ENCODE data around the gene TARDBP.

The TARDBP gene

DNA sequence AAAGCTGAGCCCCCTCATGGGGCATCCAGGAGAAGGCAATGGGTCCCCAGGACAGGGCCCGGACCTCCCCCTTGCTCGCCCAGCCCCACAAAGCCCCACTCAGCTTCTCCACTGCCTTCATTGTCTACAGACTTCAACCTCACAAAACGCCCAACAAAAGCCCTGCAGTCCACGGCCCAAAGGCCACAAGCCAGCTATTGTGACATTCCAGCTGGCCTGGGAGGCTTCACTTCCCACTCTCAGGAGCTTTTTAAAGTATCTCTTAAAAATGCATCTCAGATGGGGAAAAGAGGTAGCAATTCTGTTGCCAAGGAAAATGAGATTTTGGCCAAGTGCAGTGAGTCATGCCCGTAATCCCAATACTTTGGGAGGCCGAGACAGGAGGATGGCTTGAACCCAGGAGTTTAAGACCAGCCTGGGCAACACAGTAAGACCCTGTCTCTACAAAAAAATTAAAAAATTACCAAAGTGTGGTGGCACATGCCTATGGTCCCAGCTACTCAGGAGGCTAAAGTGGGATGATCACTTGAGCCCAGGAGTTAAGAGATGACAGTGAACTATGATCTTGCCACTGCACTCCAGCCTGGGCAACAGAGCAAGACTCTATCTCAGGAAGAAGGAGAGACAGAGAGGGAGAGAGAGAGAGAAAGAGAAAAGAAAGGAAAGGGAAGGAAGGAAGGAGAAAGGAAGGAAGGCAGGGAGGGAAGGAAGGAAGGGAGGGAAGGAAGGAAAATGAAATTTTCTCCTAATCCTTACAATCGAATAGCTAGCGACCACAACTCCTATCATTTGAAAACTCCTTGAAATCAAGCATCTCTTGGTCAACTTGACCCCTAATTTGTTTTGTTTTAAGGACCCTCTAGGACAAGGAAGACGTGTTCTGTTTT lies 31.4 kb upstream of the TARDBP start:
- Histone ChIP-seq H3K9ac (ENCODE audit: low read length) (no peak overlapping the region), H3K9me3 (ENCODE audit: low read length) (no peaks in the 10 kb centered on the region), H3K4me1 (ENCODE audit: insufficient read depth, low read length, severe bottlenecking) (no peaks in the 10 kb centered on the region), H3K9me2 (ENCODE audit: low read depth, low read length) (no peaks in the 10 kb centered on the region), H3K4me3 (ENCODE audit: low read depth, low read length, poor library complexity, severe bottlenecking) (no peak overlapping the region), H4K20me1 (ENCODE audit: insufficient read depth, low read length) (no peaks in the 10 kb centered on the region), H3K4me2 (ENCODE audit: low read length) (no peak overlapping the region), H3K36me3 (ENCODE audit: insufficient read depth, low read length) (no peaks in the 10 kb centered on the region), H2AFZ (ENCODE audit: low read length) (no peak overlapping the region), H3K27me3 (ENCODE audit: insufficient read depth, low read length) (no peaks in the 10 kb centered on the region; the same call in 1 of the 2 replicates), H3K27ac (ENCODE audit: low read depth, low read length, poor library complexity, severe bottlenecking) (no peak overlapping the region), H3F3A (ENCODE audit: insufficient read depth, low read length) (no peaks in the 10 kb centered on the region), H3K79me2 (ENCODE audit: insufficient read depth, low read length) (no peaks in the 10 kb centered on the region)
- TF ChIP-seq, protein P1, sequence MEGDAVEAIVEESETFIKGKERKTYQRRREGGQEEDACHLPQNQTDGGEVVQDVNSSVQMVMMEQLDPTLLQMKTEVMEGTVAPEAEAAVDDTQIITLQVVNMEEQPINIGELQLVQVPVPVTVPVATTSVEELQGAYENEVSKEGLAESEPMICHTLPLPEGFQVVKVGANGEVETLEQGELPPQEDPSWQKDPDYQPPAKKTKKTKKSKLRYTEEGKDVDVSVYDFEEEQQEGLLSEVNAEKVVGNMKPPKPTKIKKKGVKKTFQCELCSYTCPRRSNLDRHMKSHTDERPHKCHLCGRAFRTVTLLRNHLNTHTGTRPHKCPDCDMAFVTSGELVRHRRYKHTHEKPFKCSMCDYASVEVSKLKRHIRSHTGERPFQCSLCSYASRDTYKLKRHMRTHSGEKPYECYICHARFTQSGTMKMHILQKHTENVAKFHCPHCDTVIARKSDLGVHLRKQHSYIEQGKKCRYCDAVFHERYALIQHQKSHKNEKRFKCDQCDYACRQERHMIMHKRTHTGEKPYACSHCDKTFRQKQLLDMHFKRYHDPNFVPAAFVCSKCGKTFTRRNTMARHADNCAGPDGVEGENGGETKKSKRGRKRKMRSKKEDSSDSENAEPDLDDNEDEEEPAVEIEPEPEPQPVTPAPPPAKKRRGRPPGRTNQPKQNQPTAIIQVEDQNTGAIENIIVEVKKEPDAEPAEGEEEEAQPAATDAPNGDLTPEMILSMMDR (IDR thresholded peaks at IDR 0.05; ENCODE audit: low read length): no peak
- TF ChIP-seq EZH2 (IDR thresholded peaks at IDR 0.05; ENCODE audit: borderline replicate concordance, low read length): no peak

GRCh38 chr1:10986525-10986890 lies 25.9 kb upstream of the TARDBP start:
- H3K4me2 ChIP-seq (ENCODE audit: low read length): no peak overlapping the region
- no peaks in the 10 kb centered on the region; the same call in 1 of the 2 replicates for H3K27me3 ChIP-seq (ENCODE audit: insufficient read depth, low read length)
- no peaks in the 10 kb centered on the region for H3K9me3 ChIP-seq (ENCODE audit: low read length)
- H3K4me3 ChIP-seq (ENCODE audit: low read depth, low read length, poor library complexity, severe bottlenecking): no peak overlapping the region
- no peaks in the 10 kb centered on the region for H3K36me3 ChIP-seq (ENCODE audit: insufficient read depth, low read length)
- H2AFZ ChIP-seq (ENCODE audit: low read length): no peak overlapping the region
- H4K20me1 ChIP-seq (ENCODE audit: insufficient read depth, low read length): no peaks in the 10 kb centered on the region
- no peak overlapping the region for H3K27ac ChIP-seq (ENCODE audit: low read depth, low read length, poor library complexity, severe bottlenecking)
- no peaks in the 10 kb centered on the region for H3K9me2 ChIP-seq (ENCODE audit: low read depth, low read length)
- TF ChIP-seq, protein P1 (IDR thresholded peaks at IDR 0.05; ENCODE audit: low read length): no peak
- no peak for TF ChIP-seq EZH2 (IDR thresholded peaks at IDR 0.05; ENCODE audit: borderline replicate concordance, low read length)
- no peaks in the 10 kb centered on the region for H3K79me2 ChIP-seq (ENCODE audit: insufficient read depth, low read length)
- H3K4me1 ChIP-seq (ENCODE audit: insufficient read depth, low read length, severe bottlenecking): no peaks in the 10 kb centered on the region
- no peak overlapping the region for H3K9ac ChIP-seq (ENCODE audit: low read length)
- H3F3A ChIP-seq (ENCODE audit: insufficient read depth, low read length): no peaks in the 10 kb centered on the region

DNA sequence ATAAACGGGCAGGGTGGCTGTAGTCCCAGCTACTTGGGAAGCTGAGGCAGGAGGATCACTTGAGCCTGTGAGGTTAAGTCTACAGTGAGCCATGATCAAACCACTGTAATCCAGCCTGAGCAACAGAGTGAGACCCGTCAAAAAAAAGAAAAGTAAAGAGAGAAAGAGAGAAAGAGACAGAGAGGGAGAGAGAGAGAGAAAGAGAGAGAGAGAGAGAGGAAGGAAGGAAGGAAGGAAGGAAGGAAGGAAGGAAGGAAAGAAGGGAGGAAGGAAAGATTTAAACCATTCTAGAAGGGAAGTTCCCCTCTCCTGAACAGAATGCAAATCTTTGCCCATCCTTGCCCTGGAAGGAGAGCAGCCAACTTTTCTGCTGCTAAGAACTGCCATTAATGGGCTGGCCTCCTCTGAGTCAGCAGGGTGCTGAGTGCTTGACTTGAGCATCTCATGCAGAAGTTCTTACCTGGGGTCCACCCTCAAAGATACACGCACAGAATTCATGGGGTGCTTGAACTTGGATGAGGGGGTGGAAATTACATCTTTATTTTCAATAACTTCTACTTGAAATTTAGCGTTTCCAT lies 24.5 kb upstream of the TARDBP start:
- Histone ChIP-seq H3K9me2 (ENCODE audit: low read depth, low read length) (no peaks in the 10 kb centered on the region), H3K4me2 (ENCODE audit: low read length) (no peak overlapping the region), H3K79me2 (ENCODE audit: insufficient read depth, low read length) (no peaks in the 10 kb centered on the region), H3K36me3 (ENCODE audit: insufficient read depth, low read length) (no peaks in the 10 kb centered on the region), H3F3A (ENCODE audit: insufficient read depth, low read length) (no peaks in the 10 kb centered on the region), H3K4me3 (ENCODE audit: low read depth, low read length, poor library complexity, severe bottlenecking) (no peak overlapping the region), H4K20me1 (ENCODE audit: insufficient read depth, low read length) (no peaks in the 10 kb centered on the region), H3K9ac (ENCODE audit: low read length) (no peak overlapping the region), H3K9me3 (ENCODE audit: low read length) (no peaks in the 10 kb centered on the region), H2AFZ (ENCODE audit: low read length) (no peak overlapping the region), H3K27ac (ENCODE audit: low read depth, low read length, poor library complexity, severe bottlenecking) (no peak overlapping the region), H3K4me1 (ENCODE audit: insufficient read depth, low read length, severe bottlenecking) (no peaks in the 10 kb centered on the region), H3K27me3 (ENCODE audit: insufficient read depth, low read length) (no peaks in the 10 kb centered on the region; the same call in 1 of the 2 replicates)
- TF ChIP-seq, protein P1 (IDR thresholded peaks at IDR 0.05; ENCODE audit: low read length): no peak
- no peak for TF ChIP-seq EZH2 (IDR thresholded peaks at IDR 0.05; ENCODE audit: borderline replicate concordance, low read length)

Measured in OCI-LY1 (cell line).